Neural crest cell (in vitro differentiated cells): ENCODE data around the gene RPL9. TPM values are rescaled to one million over a fixed set of nuclear protein-coding genes. Genes with fewer than 3 reads are reported as not detected.
"Not testable (repeated sequence)": the region's sequence is repeated elsewhere in the genome, so short reads cannot be mapped to it uniquely, and the experiment has no call there.

Experiments used
- DNase-seq: peaks from one replicate; pipeline ENCODE4 v3.0.0; 2021; ENCODE audit warnings: low read depth, mixed read lengths, low spot score
- H3K27ac Mint-ChIP-seq: one replicate; pipeline ENCODE4 v1.8.0; 2021; ENCODE audit warnings: mild to moderate bottlenecking, mixed read lengths; ENCODE audit not compliant: unreplicated experiment
- H3K27me3 Mint-ChIP-seq: 2 replicates; pipeline ENCODE4 v1.8.0; 2021; ENCODE audit warnings: low read depth, mild to moderate bottlenecking, mixed read lengths
- H3K36me3 Mint-ChIP-seq: 2 replicates; pipeline ENCODE4 v1.8.0; 2021; ENCODE audit warnings: low read depth, mild to moderate bottlenecking, mixed read lengths
- H3K4me1 Mint-ChIP-seq: 2 replicates; pipeline ENCODE4 v1.8.0; 2021; ENCODE audit warnings: mixed read lengths
- H3K4me3 Mint-ChIP-seq: one replicate; pipeline ENCODE4 v1.8.0; 2021; ENCODE audit warnings: mild to moderate bottlenecking, mixed read lengths
- H3K9me3 Mint-ChIP-seq: 2 replicates; pipeline ENCODE4 v1.8.0; 2021; ENCODE audit warnings: mixed read lengths
- long read RNA-seq: library from polyadenylated mRNA; unstranded; transcript quantifications from one replicate; pipeline ENCODE4 v2.0.0, GENCODE V29; 2020
- total RNA-seq: library from RNA; stranded (reverse); gene quantifications from 2 replicates; pipeline ENCODE4 v1.2.1, GENCODE V29; 2021
- TF ChIP-seq, protein P1 (sequence below): fragments of 200-600 bp; sonication (generic); conservative IDR thresholded peaks from 2 replicates; pipeline ENCODE4 v1.5.0; 2021; ENCODE audit warnings: antibody characterized with exemption, mild to moderate bottlenecking

Gene RPL9
- total RNA-seq = 1,529 and 1,562 TPM in 2 replicates
- long read RNA-seq, transcript RPL9-203 (7 exons, 1,127 nt) = minor isoform, 35 of 547 reads
- long read RNA-seq, transcript RPL9-214 (8 exons, 2,354 nt) = major isoform, 486 of 547 reads
- long read RNA-seq, partial matches to known transcripts = 5 of 547 reads
- long read RNA-seq, other reads (novel, unspliced or antisense) = 17 of 547 reads

DNA sequence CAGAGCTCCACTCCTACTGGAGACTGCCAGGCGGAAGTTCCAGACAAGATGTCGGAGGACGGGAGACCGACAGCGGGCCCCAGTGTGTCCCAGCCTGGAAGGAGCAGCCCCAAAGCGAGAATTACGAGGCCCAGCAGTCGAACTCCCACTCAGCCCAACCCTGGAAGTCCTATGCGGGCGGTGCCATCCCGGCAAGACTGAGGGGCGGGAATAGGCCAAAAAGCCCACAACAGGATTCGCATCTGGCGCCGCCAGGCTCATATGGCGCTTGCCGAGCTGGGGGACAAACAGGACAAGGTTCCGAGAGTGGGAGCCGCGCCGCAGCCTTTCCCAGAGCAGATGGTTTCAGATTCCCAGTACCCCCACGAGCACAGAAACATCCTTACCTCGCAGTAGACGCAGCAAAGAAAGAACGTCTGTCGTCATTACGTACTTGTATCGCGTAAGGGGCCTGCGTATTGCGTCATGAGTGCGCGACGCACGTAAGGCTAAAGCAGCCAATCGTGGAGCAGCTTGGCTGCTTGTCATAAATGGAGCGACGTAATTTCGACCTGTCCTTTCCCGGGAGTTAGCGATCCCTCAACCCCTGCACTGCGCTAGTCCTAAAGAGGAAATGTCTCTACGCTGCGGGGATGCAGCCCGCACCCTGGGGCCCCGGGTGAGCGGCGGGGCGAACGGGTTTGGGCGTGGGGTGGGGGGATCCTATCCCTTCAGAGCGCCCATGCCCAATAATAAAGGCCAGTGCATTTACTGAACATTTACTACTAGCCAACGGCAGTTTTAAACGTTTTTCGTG is at the start of gene RPL9, which contains the start of gene LIAS:
Gene RPL9, minus strand, starts transcription at position 418 of the 796 bp plus-strand sequence. CDS start 483 bp downstream, outside the sequence.
Gene LIAS, plus strand, starts transcription at position 552 of the 796 bp plus-strand sequence. Its CDS starts 62 bp downstream, at position 614.
- Mint-ChIP-seq H3K27ac (peak within 1 kb of the TSS; percentile 99), H3K9me3 (no peaks in the 10 kb centered on the region), H3K4me1 (peaks cover 43% of the 10 kb centered on the region), H3K4me3 (peak within 1 kb of the TSS; percentile 96), H3K27me3 (no peaks in the 10 kb centered on the region), H3K36me3 (peaks cover 21% of the 10 kb centered on the region)
- peak; percentile 86 for DNase-seq
- TF ChIP-seq, protein P1, sequence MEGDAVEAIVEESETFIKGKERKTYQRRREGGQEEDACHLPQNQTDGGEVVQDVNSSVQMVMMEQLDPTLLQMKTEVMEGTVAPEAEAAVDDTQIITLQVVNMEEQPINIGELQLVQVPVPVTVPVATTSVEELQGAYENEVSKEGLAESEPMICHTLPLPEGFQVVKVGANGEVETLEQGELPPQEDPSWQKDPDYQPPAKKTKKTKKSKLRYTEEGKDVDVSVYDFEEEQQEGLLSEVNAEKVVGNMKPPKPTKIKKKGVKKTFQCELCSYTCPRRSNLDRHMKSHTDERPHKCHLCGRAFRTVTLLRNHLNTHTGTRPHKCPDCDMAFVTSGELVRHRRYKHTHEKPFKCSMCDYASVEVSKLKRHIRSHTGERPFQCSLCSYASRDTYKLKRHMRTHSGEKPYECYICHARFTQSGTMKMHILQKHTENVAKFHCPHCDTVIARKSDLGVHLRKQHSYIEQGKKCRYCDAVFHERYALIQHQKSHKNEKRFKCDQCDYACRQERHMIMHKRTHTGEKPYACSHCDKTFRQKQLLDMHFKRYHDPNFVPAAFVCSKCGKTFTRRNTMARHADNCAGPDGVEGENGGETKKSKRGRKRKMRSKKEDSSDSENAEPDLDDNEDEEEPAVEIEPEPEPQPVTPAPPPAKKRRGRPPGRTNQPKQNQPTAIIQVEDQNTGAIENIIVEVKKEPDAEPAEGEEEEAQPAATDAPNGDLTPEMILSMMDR = no peak

DNA sequence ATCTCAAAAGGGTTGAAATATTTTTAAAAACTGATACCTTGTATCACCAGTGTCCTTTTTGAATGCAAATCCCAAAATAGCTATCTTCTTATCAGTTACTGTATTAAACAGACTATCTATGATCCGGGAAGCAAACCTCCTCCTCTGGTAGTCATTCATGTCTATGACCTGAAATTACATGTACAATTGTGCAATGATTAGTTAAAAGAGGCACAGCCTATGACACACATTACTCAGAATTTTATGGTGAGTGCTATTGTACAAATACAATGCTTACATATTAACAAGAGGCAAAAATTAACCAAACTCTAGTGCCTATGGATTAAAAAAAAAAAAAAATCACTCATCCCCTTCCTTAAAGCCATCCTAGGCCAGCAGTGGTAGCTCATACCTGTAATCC is 46.9 kb upstream of the RPL9 start:
- Mint-ChIP-seq H3K4me1 (no peaks in the 10 kb centered on the region), H3K9me3 (no peaks in the 10 kb centered on the region), H3K27me3 (no peaks in the 10 kb centered on the region), H3K4me3 (no peak overlapping the region), H3K27ac (no peak overlapping the region), H3K36me3 (peaks cover 23% of the 10 kb centered on the region)
- TF ChIP-seq, protein P1 = no peak
- no peak for DNase-seq

DNA sequence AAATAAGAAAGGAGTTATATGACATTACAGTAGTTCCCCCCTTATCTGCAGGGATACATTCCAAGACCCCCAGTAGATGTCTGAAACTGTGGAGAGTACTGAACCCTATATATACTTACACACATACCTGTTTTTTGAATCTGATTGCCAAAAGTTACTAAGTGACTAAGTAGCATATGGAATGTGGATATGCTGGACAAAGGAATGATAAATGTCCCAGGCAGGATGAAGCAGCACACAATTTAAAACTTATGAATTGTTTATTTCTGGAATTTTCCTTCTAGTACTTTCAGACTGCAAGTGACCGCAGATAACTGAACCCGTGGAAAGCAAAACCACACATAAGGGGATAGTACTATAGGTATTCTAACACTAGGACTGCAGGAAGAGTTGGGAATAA is 45.8 kb upstream of the RPL9 start:
- Mint-ChIP-seq H3K4me1 (no peaks in the 10 kb centered on the region), H3K27me3 (no peaks in the 10 kb centered on the region), H3K27ac (no peak overlapping the region), H3K36me3 (peaks cover 25% of the 10 kb centered on the region), H3K9me3 (no peaks in the 10 kb centered on the region), H3K4me3 (no peak overlapping the region)
- DNase-seq = no peak
- TF ChIP-seq, protein P1 = no peak

DNA sequence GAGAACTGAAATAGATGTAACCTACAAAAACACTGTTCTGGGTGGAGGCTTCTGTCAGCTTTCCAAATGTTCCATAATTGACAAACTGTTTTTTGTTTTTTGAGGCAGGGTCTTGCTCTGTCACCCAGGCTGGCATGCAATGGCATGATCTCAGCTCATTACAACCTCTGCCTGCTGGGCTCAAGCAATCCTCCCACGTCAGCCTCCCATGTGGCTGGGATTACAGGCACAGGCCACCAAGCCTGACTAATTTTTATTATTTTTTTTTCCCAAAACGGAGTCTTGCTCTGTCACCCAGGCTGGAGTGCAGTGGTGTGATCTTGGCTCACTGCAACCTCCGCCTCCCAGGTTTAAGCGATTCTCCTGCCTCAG is 43.9 kb upstream of the RPL9 start:
- not testable (repeated sequence) for H3K4me3 Mint-ChIP-seq, DNase-seq, H3K27me3 Mint-ChIP-seq, H3K27ac Mint-ChIP-seq, H3K9me3 Mint-ChIP-seq, H3K4me1 Mint-ChIP-seq
- H3K36me3 Mint-ChIP-seq = peaks cover 22% of the 10 kb centered on the region

DNA sequence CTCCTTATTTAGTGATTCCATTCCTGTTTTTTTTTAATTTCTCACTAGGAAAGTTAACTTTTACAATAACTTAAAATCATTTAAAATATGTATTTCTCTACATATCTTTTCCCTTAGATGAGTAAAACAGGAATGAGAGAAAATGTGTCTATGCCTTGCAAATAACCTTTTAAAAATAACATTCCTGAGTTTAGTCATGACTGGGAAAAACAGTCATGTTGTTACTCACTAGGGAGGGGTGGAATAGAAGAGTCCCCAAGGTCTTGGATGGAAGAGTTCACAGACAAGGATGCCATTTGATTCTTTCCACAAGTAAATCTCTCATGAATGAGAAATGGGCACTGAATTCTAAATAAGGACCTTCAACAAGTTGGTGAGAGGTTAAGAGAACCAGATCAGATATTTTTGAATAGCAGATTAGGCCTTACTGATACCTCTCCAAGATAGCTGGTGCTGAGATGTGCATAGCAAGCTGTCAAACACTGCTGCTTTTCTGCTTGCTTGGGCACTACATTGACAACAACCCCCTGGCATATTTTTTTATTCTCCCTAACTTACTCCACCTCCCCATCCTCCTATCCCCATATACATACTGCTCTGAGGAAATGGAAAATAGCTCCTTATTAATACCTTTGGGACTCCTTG is 43.4 kb upstream of the RPL9 start:
- Mint-ChIP-seq H3K36me3 (peaks cover 22% of the 10 kb centered on the region), H3K27me3 (no peaks in the 10 kb centered on the region), H3K4me3 (no peak overlapping the region), H3K27ac (no peak overlapping the region), H3K4me1 (no peaks in the 10 kb centered on the region), H3K9me3 (no peaks in the 10 kb centered on the region)
- no peak for DNase-seq
- TF ChIP-seq, protein P1 = no peak

DNA sequence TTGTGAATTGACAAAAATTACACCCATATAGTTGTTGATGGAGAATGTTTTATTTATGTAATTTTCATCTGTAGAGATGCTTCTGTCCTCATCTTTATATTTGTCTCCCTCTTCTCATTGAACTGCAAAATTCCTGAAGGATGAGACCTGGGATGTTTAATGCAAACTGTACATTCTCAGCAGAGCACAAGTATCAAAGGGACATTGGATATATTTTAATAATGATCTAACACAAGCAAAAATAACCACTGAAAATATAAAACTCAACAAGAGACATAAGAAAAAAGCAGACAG is 40.0 kb upstream of the RPL9 start:
- Mint-ChIP-seq H3K27me3 (no peaks in the 10 kb centered on the region), H3K27ac (no peak overlapping the region), H3K4me3 (no peak overlapping the region), H3K4me1 (no peaks in the 10 kb centered on the region), H3K36me3 (peaks cover 16% of the 10 kb centered on the region), H3K9me3 (no peaks in the 10 kb centered on the region)
- TF ChIP-seq, protein P1 = no peak
- no peak for DNase-seq
